GM23338 (cell line): Measurements from ENCODE around the gene ULK4. TPM values are rescaled to one million over a fixed set of nuclear protein-coding genes. Genes with fewer than 3 reads are reported as not detected.

Experiments
- ATAC-seq: fragments of 200-7000 bp; cut with Tn5 transposase; 3 replicates; pipeline ENCODE4 v1.9.1; 2020
- DNase-seq: peaks from one replicate; pipeline ENCODE4 v3.0.0-alpha.2; 2015; ENCODE audit warnings: low spot score
- H2AFZ ChIP-seq: fragments of 200-600 bp; sonication (generic); 2 replicates; pipeline ENCODE4 v1.8.0; 2016; ENCODE audit warnings: antibody characterized with exemption, mild to moderate bottlenecking, moderate library complexity
- H3F3A ChIP-seq: fragments of 200-600 bp; sonication (generic); replicated peaks from 2 replicates; pipeline ENCODE4 v1.8.0; 2017; ENCODE audit warnings: antibody characterized with exemption, mixed run types, low read depth
- H3K27ac ChIP-seq: fragments of 200-600 bp; sonication (generic); 2 replicates; pipeline ENCODE4 v1.6.1; 2016; ENCODE audit warnings: low read depth
- H3K27me3 ChIP-seq: fragments of 200-600 bp; sonication (generic); 2 replicates; pipeline ENCODE4 v1.8.0; 2016; ENCODE audit warnings: mild to moderate bottlenecking, mixed run types, moderate library complexity; ENCODE audit not compliant: insufficient read depth
- H3K36me3 ChIP-seq: fragments of 200-600 bp; sonication (generic); 2 replicates; pipeline ENCODE4 v1.8.0; 2016; ENCODE audit warnings: mild to moderate bottlenecking; ENCODE audit not compliant: insufficient read depth
- H3K4me1 ChIP-seq: fragments of 200-600 bp; sonication (generic); 2 replicates; pipeline ENCODE4 v1.8.0; 2016; ENCODE audit warnings: mild to moderate bottlenecking, moderate library complexity; ENCODE audit not compliant: insufficient read depth
- H3K4me2 ChIP-seq: fragments of 200-600 bp; sonication (generic); 2 replicates; pipeline ENCODE4 v1.7.1; 2017; ENCODE audit warnings: mixed run types
- H3K4me3 ChIP-seq: fragments of 200-600 bp; sonication (generic); 2 replicates; pipeline ENCODE4 v1.6.1; 2016; ENCODE audit warnings: mixed run types
- H3K79me2 ChIP-seq: fragments of 200-600 bp; sonication (generic); replicated peaks from 2 replicates; pipeline ENCODE4 v1.8.0; 2017; ENCODE audit warnings: mild to moderate bottlenecking; ENCODE audit not compliant: insufficient read depth
- H3K9me2 ChIP-seq: fragments of 200-600 bp; sonication (generic); 2 replicates; pipeline ENCODE4 v1.8.0; 2017; ENCODE audit not compliant: insufficient read depth
- H4K20me1 ChIP-seq: fragments of 200-600 bp; sonication (generic); replicated peaks from 2 replicates; pipeline ENCODE4 v1.8.0; 2017; ENCODE audit warnings: mild to moderate bottlenecking; ENCODE audit not compliant: insufficient read depth
- H3K27ac Mint-ChIP-seq: 2 replicates; pipeline ENCODE4 v1.8.0; 2020; ENCODE audit warnings: inconsistent platforms, mild to moderate bottlenecking, moderate library complexity, mixed read lengths
- H3K27me3 Mint-ChIP-seq: 3 replicates; pipeline ENCODE4 v1.8.0; 2022; ENCODE audit warnings: low read depth, mild to moderate bottlenecking, moderate library complexity, mixed read lengths, inconsistent platforms; ENCODE audit not compliant: insufficient read depth, poor library complexity
- H3K36me3 Mint-ChIP-seq: 3 replicates; pipeline ENCODE4 v1.8.0; 2021; ENCODE audit warnings: low read depth, mild to moderate bottlenecking, inconsistent platforms, moderate library complexity, mixed read lengths
- H3K4me1 Mint-ChIP-seq: 3 replicates; pipeline ENCODE4 v1.8.0; 2020; ENCODE audit warnings: mild to moderate bottlenecking, inconsistent platforms, mixed read lengths
- H3K4me3 Mint-ChIP-seq: 3 replicates; pipeline ENCODE4 v1.8.0; 2021; ENCODE audit warnings: moderate library complexity, mild to moderate bottlenecking, inconsistent platforms, mixed read lengths
- H3K9me3 Mint-ChIP-seq: 3 replicates; pipeline ENCODE4 v1.8.0; 2020; ENCODE audit warnings: moderate library complexity, mild to moderate bottlenecking, inconsistent platforms, mixed read lengths
- CREB1 ChIP-seq: fragments of 250-450 bp; sonication (Bioruptor Pico); IDR thresholded peaks from 2 replicates; pipeline ENCODE4 v1.5.0; 2020; ENCODE audit warnings: low read depth, mild to moderate bottlenecking, moderate library complexity
- CTCF ChIP-seq, 2 experiments: fragments of 200-600 bp in 1 of 2; sonication (generic) in 1 of 2; conservative IDR thresholded peaks; 2 replicates each; pipeline versions ENCODE4 v1.5.1 to v1.6.1; 2016 to 2017; ENCODE audit warnings: antibody characterized with exemption in 2 of 2, low read depth in 2 of 2, mild to moderate bottlenecking in 2 of 2, moderate library complexity in 1 of 2
- ETS1 ChIP-seq: IDR thresholded peaks from 2 replicates; pipeline ENCODE4 v1.6.1; 2016; ENCODE audit warnings: antibody characterized with exemption
- EZH2 ChIP-seq: fragments of 200-600 bp; sonication (generic); IDR thresholded peaks from one replicate; pipeline ENCODE4 v1.8.0; 2017; ENCODE audit warnings: antibody characterized with exemption, mild to moderate bottlenecking, low read depth; ENCODE audit not compliant: unreplicated experiment
- EZH2phosphoT487 ChIP-seq: fragments of 200-600 bp; sonication (generic); IDR thresholded peaks from one replicate; pipeline ENCODE4 v1.8.1; 2018; ENCODE audit warnings: antibody characterized with exemption; ENCODE audit not compliant: unreplicated experiment
- JUNB ChIP-seq: IDR thresholded peaks from one replicate; pipeline ENCODE4 v1.6.1; 2016; ENCODE audit warnings: antibody characterized with exemption; ENCODE audit not compliant: unreplicated experiment
- NANOG ChIP-seq: IDR thresholded peaks from 2 replicates; pipeline ENCODE4 v1.6.1; 2016; ENCODE audit warnings: antibody characterized with exemption, borderline replicate concordance
- POLR2AphosphoS5 ChIP-seq: IDR thresholded peaks from 2 replicates; pipeline ENCODE4 v1.6.1; 2016; ENCODE audit warnings: antibody characterized with exemption, low read depth
- REST ChIP-seq: IDR thresholded peaks from one replicate; pipeline ENCODE4 v1.6.1; 2018; ENCODE audit warnings: antibody characterized with exemption; ENCODE audit not compliant: unreplicated experiment
- STAT1 ChIP-seq: IDR thresholded peaks from one replicate; pipeline ENCODE4 v1.6.1; 2016; ENCODE audit warnings: antibody characterized with exemption; ENCODE audit not compliant: unreplicated experiment
- ZNF114 ChIP-seq: fragments of 250-450 bp; sonication (Bioruptor Pico); IDR thresholded peaks from 2 replicates; pipeline ENCODE4 v1.5.0; 2020; ENCODE audit warnings: mild to moderate bottlenecking, moderate library complexity
- ZNF331 ChIP-seq: fragments of 250-450 bp; sonication (Bioruptor Pico); IDR thresholded peaks from 2 replicates; pipeline ENCODE4 v1.5.0; 2020; ENCODE audit warnings: low read depth, mild to moderate bottlenecking, moderate library complexity
- ZNF462 ChIP-seq: fragments of 250-450 bp; sonication (Bioruptor Pico); IDR thresholded peaks from 2 replicates; pipeline ENCODE4 v1.5.0; 2020; ENCODE audit warnings: mild to moderate bottlenecking, moderate library complexity
- polyA plus RNA-seq: library from polyadenylated mRNA; unstranded; fragments of >200 nt; fragmentation: Nextera tagmentation; extraction: Ambion mirVana; gene quantifications from 2 replicates; pipeline ENCODE4 v1.2.1, GENCODE V29; 2016
- total RNA-seq: library from RNA; depleted of rRNA; stranded (reverse); fragments of >200 nt; shearing (Covaris generic); gene quantifications from 2 replicates; pipeline ENCODE4 v1.2.3, GENCODE V29; 2014

ULK4 gene
- total and polyA plus RNA-seq, 2 experiments from 2014 or later = 20.8 to 41.4 TPM

GRCh38 chr3:41668379-41668778 lies 293.5 kb downstream of the ULK4 start:
- no peak for DNase-seq
- Histone ChIP-seq H3K36me3 (peaks cover 9% of the 10 kb centered on the region), H3K27me3 (no peaks in the 10 kb centered on the region), H3K4me2 (no peak overlapping the region), H3K27ac (no peak overlapping the region), H3K4me3 (no peak overlapping the region), H4K20me1 (no peaks in the 10 kb centered on the region), H2AFZ (no peak overlapping the region), H3K4me1 (no peaks in the 10 kb centered on the region), H3F3A (no peaks in the 10 kb centered on the region), H3K79me2 (no peaks in the 10 kb centered on the region), H3K9me2 (no peaks in the 10 kb centered on the region)
- H3K27me3 Mint-ChIP-seq = no peaks in the 10 kb centered on the region
- no peaks in the 10 kb centered on the region for H3K4me1 Mint-ChIP-seq
- H3K36me3 Mint-ChIP-seq = peaks cover 21% of the 10 kb centered on the region
- peaks cover 24% of the 10 kb centered on the region for H3K9me3 Mint-ChIP-seq
- no peak overlapping the region for H3K4me3 Mint-ChIP-seq
- ATAC-seq = no peak
- TF ChIP-seq ZNF114 (CRISPR knock-in tag) (no peak), ETS1 (no peak), CREB1 (CRISPR knock-in tag) (no peak), ZNF462 (CRISPR knock-in tag) (no peak), ZNF331 (no peak), REST (no peak), POLR2AphosphoS5 (no peak), EZH2phosphoT487 (no peak), NANOG (no peak), EZH2 (no peak), STAT1 (no peak), JUNB (no peak), CTCF (conservative IDR thresholded peaks at IDR 0.05; ENCODE audit: low read depth in 2 of 2) (no peak)
- no peak overlapping the region for H3K27ac Mint-ChIP-seq
